Fibroblast of skin of abdomen (primary cell): ENCODE results near the gene POGLUT2.

ENCODE experiments used
- DNase-seq: peaks from one replicate; pipeline ENCODE4 v3.0.0-alpha.2; 2013

POGLUT2 gene

DNA sequence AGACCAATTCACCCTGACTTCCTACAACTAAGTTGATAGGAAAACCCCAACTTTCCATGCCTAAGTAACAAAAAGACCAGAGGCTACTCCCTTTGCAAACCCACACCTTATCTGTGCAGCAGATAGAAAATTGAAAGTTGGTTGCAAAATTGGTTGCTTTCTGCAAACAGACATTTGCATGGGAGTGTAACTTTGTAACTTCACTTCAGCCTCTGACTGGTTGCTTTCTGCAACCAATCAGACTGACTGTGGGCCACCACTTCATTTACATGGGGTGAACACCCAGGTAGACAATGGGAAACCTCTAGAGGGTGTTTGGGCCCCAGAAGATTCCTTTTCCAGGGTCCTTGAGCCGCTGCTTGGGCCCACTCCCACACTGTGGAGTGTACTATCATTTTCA, 35.0 kb downstream of the POGLUT2 start:
- DNase-seq: no peak

- DNase-seq: no peak
Measured at GRCh38 chr13:102761071-102761470, 37.7 kb downstream of the POGLUT2 start.

DNA sequence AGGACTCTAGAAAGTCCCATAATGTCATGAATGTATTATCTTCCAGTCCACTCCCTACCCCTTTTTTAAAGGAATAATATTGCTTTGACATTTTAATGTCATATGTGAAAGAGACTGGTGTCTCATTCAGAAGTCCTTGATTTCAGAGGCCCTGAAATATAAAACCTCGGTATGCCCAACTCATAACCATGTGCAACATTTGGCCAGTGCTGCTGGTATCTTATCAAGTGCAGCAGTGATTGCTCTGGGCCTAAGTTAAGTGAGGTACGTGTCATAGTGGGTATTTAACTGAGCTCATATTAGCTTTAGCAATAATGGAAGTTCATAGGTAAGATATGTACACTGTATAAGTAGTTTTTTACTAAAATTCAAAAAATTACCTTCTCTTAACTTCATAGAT, 39.9 kb downstream of the POGLUT2 start:
- DNase-seq: no peak

GRCh38 chr13:102757006-102757405, 41.8 kb downstream of the POGLUT2 start:
- no peak for DNase-seq

DNA sequence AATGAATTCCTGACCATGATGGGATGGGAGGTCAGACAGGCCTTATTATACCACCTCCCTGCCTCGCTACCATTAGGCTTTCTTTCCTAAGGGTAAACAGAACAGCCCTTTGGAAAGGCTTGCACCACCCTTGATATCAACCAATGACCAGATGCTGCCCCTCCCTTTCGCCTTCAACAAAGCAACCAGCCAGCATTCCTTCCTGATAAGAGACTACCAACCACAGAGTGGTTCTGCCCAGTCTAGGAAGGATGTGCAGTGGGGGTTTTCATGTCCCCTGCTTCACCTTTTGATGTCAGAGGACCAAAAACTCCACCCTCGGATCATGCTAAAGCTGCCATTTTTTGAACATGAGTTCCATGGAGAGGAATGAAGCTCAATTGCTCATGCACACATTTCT, 46.9 kb downstream of the POGLUT2 start:
- no peak for DNase-seq

- DNase-seq: no peak
Measured at GRCh38 chr13:102742506-102742905, 56.3 kb downstream of the POGLUT2 start.

GRCh38 chr13:102742101-102742500, 56.7 kb downstream of the POGLUT2 start:
- DNase-seq: no peak
